ENCODE results near the gene PCDHA1.

Gene PCDHA1

DNA sequence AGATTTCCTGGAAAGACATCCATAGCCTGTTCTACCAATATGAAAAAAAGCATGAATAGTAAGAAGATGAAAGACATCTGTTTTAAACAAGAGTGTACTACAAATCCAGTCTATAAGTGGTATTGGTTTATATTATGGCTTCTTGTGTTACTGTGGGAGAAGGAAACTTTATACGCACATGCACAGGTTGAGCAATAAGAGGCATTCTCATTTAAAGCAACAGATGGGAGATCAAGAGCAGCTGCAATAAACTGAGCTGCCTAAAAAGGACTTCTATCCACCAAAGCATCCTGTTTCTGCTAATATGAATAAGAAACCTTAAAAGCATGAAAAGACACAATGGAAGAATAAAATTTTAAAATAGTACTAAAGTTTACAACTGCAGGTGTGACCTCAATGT is 256.6 kb downstream of the PCDHA1 start:
- no peak for DNase-seq (ENCODE audit: low spot score)

- no peak for DNase-seq (ENCODE audit: low spot score)
Measured at GRCh38 chr5:141050622-141051520, 264.9 kb downstream of the PCDHA1 start, which contains the start of gene PCDHB1. TSS of gene PCDHB1 (plus strand) at chr5:141051374. CDS start at chr5:141051471, 97 bp downstream.

GRCh38 chr5:141051521-141051866 is 265.6 kb downstream of the PCDHA1 start:
- DNase-seq (ENCODE audit: low spot score) = no peak

All from CD4-positive, alpha-beta T cell treated with Interleukin-2 at 100 ng/mL for 4 hours (primary cell).